ENCODE data around the gene CCSER1.
A peak's percentile ranks its signal among the peaks of the same experiment; 100 is the strongest.

Gene CCSER1

DNA sequence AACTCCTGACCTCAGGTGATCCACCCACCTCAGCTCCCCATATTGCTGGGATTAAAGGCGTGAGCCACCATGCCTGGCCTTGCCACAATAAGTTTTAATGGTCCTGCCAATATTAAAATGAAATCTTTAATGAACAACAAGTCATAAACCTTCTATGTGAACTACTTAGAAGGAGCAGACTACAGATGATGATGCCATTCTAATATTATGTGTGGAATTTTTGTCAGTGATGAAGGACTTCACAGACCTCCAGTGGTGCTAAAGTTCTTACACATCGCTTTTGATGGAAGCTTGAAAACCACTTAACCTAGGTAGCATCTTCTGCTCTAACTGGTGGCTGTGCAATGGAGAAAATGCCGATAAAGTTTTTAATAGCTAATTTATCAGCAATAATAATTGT is 331.4 kb downstream of the CCSER1 start:
- no CpG with 5 or more reads among the region's 3 CpGs for WGBS, 2 donors (ENCODE audit: extremely low coverage in 2 of 2, insufficient read length in 2 of 2, insufficient replicate concordance in 1 of 2)
- no peak overlapping the region for H3K4me3 ChIP-seq (ENCODE audit: low read length in 2 of 2)

DNA sequence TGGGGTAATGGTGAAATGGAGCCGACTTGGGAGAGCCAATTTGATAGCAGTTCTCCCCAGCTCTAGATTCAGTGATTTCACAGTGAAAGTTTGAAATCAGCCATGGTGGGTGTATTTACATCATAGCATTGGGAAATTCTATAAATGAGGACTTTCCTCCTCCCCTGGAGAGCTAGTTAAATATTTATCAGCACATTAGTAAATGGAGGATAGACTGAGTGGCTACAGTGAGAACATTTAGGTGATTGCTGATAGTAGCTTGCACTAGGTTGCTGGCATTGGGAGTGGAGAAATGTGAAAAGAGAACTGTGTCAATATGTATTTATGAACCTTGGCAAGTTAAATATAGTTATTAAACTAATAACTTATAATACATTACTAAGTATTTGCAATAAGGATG is 347.3 kb downstream of the CCSER1 start:
- no peaks in the 10 kb centered on the region for H3K9me3 ChIP-seq (replicated peaks in 1 of 2; ENCODE audit: control insufficient read depth in 2 of 2, insufficient read depth in 1 of 2, low read depth in 1 of 2, low read length in 2 of 2)
- no peak overlapping the region for H2BK5ac ChIP-seq (ENCODE audit: low read length)
- no peak overlapping the region for H3K4ac ChIP-seq (ENCODE audit: low read length)
- H3K18ac ChIP-seq (ENCODE audit: low read length) = no peak overlapping the region
- no peak overlapping the region for H2AFZ ChIP-seq (ENCODE audit: low read length)
- WGBS, 2 donors (ENCODE audit: extremely low coverage in 2 of 2, insufficient read length in 2 of 2, insufficient replicate concordance in 1 of 2) = no CpG with 5 or more reads among the region's 1 CpG
- H2BK120ac ChIP-seq (ENCODE audit: low read depth, low read length) = no peak overlapping the region
- H4K91ac ChIP-seq (ENCODE audit: low read depth, low read length, poor library complexity) = no peak overlapping the region
- no peak overlapping the region for H2BK12ac ChIP-seq (ENCODE audit: low read length)
- H3K79me1 ChIP-seq (ENCODE audit: low read depth, low read length) = no peaks in the 10 kb centered on the region
- H3K27ac ChIP-seq (replicated peaks; ENCODE audit: low read length) = no peak overlapping the region
- H2BK15ac ChIP-seq (ENCODE audit: low read length) = no peak overlapping the region
- H3K27me3 ChIP-seq (ENCODE audit: control insufficient read depth in 3 of 3, insufficient read depth in 3 of 3, low read depth in 1 of 3, low read length in 3 of 3) = no peaks in the 10 kb centered on the region
- H3K4me3 ChIP-seq (ENCODE audit: low read length in 2 of 2) = no peak overlapping the region
- no peak overlapping the region for H3K4me2 ChIP-seq (ENCODE audit: insufficient read depth, low read length, poor library complexity, severe bottlenecking)
- H3K36me3 ChIP-seq (replicated peaks in 1 of 2; ENCODE audit: control insufficient read depth in 2 of 2, insufficient read depth in 2 of 2, low read length in 2 of 2) = no peaks in the 10 kb centered on the region
- no peak overlapping the region for H3K9ac ChIP-seq (ENCODE audit: low read depth, low read length, poor library complexity)
- H3K4me1 ChIP-seq (ENCODE audit: control insufficient read depth in 2 of 2, insufficient read depth in 1 of 2, low read depth in 1 of 2, low read length in 2 of 2) = no peaks in the 10 kb centered on the region
- no peak overlapping the region for H4K8ac ChIP-seq (ENCODE audit: low read depth, low read length)
- no peak overlapping the region for H3K14ac ChIP-seq (ENCODE audit: low read length)
- H2AK5ac ChIP-seq (ENCODE audit: low read depth, low read length) = no peak overlapping the region
- no peak overlapping the region for H3K23ac ChIP-seq (ENCODE audit: low read depth, low read length, poor library complexity)
- no peak for DNase-seq (ENCODE audit: low spot score)

More for the DNA sequence above, 331.4 kb downstream of the CCSER1 start:
- Histone ChIP-seq H3K4ac (ENCODE audit: low read length) (no peak overlapping the region), H3K27me3 (ENCODE audit: control insufficient read depth in 3 of 3, insufficient read depth in 3 of 3, low read depth in 1 of 3, low read length in 3 of 3) (no peaks in the 10 kb centered on the region), H3K9me3 (replicated peaks in 1 of 2; ENCODE audit: control insufficient read depth in 2 of 2, insufficient read depth in 1 of 2, low read depth in 1 of 2, low read length in 2 of 2) (peaks cover 0 to 3% of the 10 kb centered on the region in 2 donors), H4K8ac (ENCODE audit: low read depth, low read length) (no peak overlapping the region), H3K36me3 (replicated peaks in 1 of 2; ENCODE audit: control insufficient read depth in 2 of 2, insufficient read depth in 2 of 2, low read length in 2 of 2) (no peaks in the 10 kb centered on the region), H2BK5ac (ENCODE audit: low read length) (no peak overlapping the region), H3K79me1 (ENCODE audit: low read depth, low read length) (no peaks in the 10 kb centered on the region), H3K9ac (ENCODE audit: low read depth, low read length, poor library complexity) (no peak overlapping the region), H2BK12ac (ENCODE audit: low read length) (no peak overlapping the region), H4K91ac (ENCODE audit: low read depth, low read length, poor library complexity) (no peak overlapping the region), H2BK15ac (ENCODE audit: low read length) (no peak overlapping the region), H2AK5ac (ENCODE audit: low read depth, low read length) (no peak overlapping the region), H3K14ac (ENCODE audit: low read length) (no peak overlapping the region), H3K23ac (ENCODE audit: low read depth, low read length, poor library complexity) (no peak overlapping the region), H3K4me1 (ENCODE audit: control insufficient read depth in 2 of 2, insufficient read depth in 1 of 2, low read depth in 1 of 2, low read length in 2 of 2) (no peaks in the 10 kb centered on the region), H3K18ac (ENCODE audit: low read length) (no peak overlapping the region), H3K27ac (replicated peaks; ENCODE audit: low read length) (no peak overlapping the region), H3K4me2 (ENCODE audit: insufficient read depth, low read length, poor library complexity, severe bottlenecking) (no peak overlapping the region), H2BK120ac (ENCODE audit: low read depth, low read length) (no peak overlapping the region), H2AFZ (ENCODE audit: low read length) (no peak overlapping the region)
- DNase-seq (ENCODE audit: low spot score) = no peak

DNA sequence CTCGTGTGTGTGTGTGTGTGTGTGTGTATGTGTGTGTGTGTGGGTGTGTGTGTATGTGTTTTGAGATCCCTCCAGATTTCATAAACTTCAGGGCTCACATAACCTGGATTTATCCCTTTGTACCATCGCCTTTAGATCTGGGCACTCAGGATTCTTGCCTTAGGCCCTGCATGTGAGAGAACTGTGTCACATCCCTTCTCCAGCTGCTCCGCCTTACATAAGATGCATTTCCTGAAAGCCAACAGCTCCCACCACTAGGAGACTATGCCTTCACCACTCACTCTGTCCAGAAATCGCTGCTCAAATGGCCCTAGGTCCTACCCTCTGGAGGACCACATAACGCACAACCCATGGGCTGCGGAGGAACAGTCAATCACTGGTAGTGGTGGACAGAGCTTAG is 348.8 kb downstream of the CCSER1 start:
- DNase-seq (ENCODE audit: low spot score) = no peak
- Histone ChIP-seq H3K79me1 (ENCODE audit: low read depth, low read length) (no peaks in the 10 kb centered on the region), H3K9me3 (replicated peaks in 1 of 2; ENCODE audit: control insufficient read depth in 2 of 2, insufficient read depth in 1 of 2, low read depth in 1 of 2, low read length in 2 of 2) (no peaks in the 10 kb centered on the region), H3K23ac (ENCODE audit: low read depth, low read length, poor library complexity) (no peak overlapping the region), H2BK5ac (ENCODE audit: low read length) (no peak overlapping the region), H2AK5ac (ENCODE audit: low read depth, low read length) (no peak overlapping the region), H2BK15ac (ENCODE audit: low read length) (no peak overlapping the region), H3K27me3 (ENCODE audit: control insufficient read depth in 3 of 3, insufficient read depth in 3 of 3, low read depth in 1 of 3, low read length in 3 of 3) (no peaks in the 10 kb centered on the region), H3K9ac (ENCODE audit: low read depth, low read length, poor library complexity) (no peak overlapping the region), H3K4me2 (ENCODE audit: insufficient read depth, low read length, poor library complexity, severe bottlenecking) (no peak overlapping the region), H3K4me3 (ENCODE audit: low read length in 2 of 2) (peak overlapping the region in 1 of 2 donors; percentile 30), H3K27ac (replicated peaks; ENCODE audit: low read length) (no peak overlapping the region), H2BK12ac (ENCODE audit: low read length) (no peak overlapping the region), H3K4me1 (ENCODE audit: control insufficient read depth in 2 of 2, insufficient read depth in 1 of 2, low read depth in 1 of 2, low read length in 2 of 2) (no peaks in the 10 kb centered on the region), H4K91ac (ENCODE audit: low read depth, low read length, poor library complexity) (no peak overlapping the region), H4K8ac (ENCODE audit: low read depth, low read length) (no peak overlapping the region), H3K18ac (ENCODE audit: low read length) (no peak overlapping the region), H3K36me3 (replicated peaks in 1 of 2; ENCODE audit: control insufficient read depth in 2 of 2, insufficient read depth in 2 of 2, low read length in 2 of 2) (no peaks in the 10 kb centered on the region), H3K14ac (ENCODE audit: low read length) (no peak overlapping the region), H3K4ac (ENCODE audit: low read length) (no peak overlapping the region), H2BK120ac (ENCODE audit: low read depth, low read length) (no peak overlapping the region), H2AFZ (ENCODE audit: low read length) (no peak overlapping the region)
- no CpG with 5 or more reads among the region's 6 CpGs for WGBS, 2 donors (ENCODE audit: extremely low coverage in 2 of 2, insufficient read length in 2 of 2, insufficient replicate concordance in 1 of 2)

DNA sequence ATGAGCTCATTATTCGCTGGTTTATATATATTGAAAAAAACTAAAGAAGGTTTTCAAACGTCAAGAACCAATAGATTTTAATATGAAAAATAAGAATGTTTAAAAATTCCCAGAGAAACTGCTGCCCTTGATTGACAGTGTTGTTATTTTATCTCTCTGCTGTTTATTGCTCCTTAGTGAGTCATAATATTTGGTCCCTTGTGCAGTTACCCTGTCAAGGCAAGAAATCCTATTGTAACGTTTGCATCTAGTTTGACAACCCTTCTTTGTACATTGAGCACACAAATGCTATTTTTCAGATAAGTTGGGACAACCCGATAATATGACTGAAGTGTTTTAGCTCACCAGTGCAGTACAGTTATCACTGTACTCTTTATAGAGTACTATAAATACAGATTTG is 349.4 kb downstream of the CCSER1 start:
- no peak overlapping the region for H3K4me2 ChIP-seq (ENCODE audit: insufficient read depth, low read length, poor library complexity, severe bottlenecking)
- no peak overlapping the region for H2BK120ac ChIP-seq (ENCODE audit: low read depth, low read length)
- H2BK12ac ChIP-seq (ENCODE audit: low read length) = no peak overlapping the region
- no peak overlapping the region for H3K14ac ChIP-seq (ENCODE audit: low read length)
- no peak overlapping the region for H4K8ac ChIP-seq (ENCODE audit: low read depth, low read length)
- no peak overlapping the region for H3K23ac ChIP-seq (ENCODE audit: low read depth, low read length, poor library complexity)
- H4K91ac ChIP-seq (ENCODE audit: low read depth, low read length, poor library complexity) = no peak overlapping the region
- H3K9ac ChIP-seq (ENCODE audit: low read depth, low read length, poor library complexity) = no peak overlapping the region
- no peaks in the 10 kb centered on the region for H3K79me1 ChIP-seq (ENCODE audit: low read depth, low read length)
- no peak overlapping the region for H2AFZ ChIP-seq (ENCODE audit: low read length)
- no peak overlapping the region for H3K27ac ChIP-seq (replicated peaks; ENCODE audit: low read length)
- DNase-seq (ENCODE audit: low spot score) = no peak
- H3K18ac ChIP-seq (ENCODE audit: low read length) = no peak overlapping the region
- no peaks in the 10 kb centered on the region for H3K36me3 ChIP-seq (replicated peaks in 1 of 2; ENCODE audit: control insufficient read depth in 2 of 2, insufficient read depth in 2 of 2, low read length in 2 of 2)
- H3K4ac ChIP-seq (ENCODE audit: low read length) = no peak overlapping the region
- no CpG with 5 or more reads among the region's 4 CpGs for WGBS, 2 donors (ENCODE audit: extremely low coverage in 2 of 2, insufficient read length in 2 of 2, insufficient replicate concordance in 1 of 2)
- H2BK5ac ChIP-seq (ENCODE audit: low read length) = no peak overlapping the region
- H3K27me3 ChIP-seq (ENCODE audit: control insufficient read depth in 3 of 3, insufficient read depth in 3 of 3, low read depth in 1 of 3, low read length in 3 of 3) = no peaks in the 10 kb centered on the region
- H3K4me1 ChIP-seq (ENCODE audit: control insufficient read depth in 2 of 2, insufficient read depth in 1 of 2, low read depth in 1 of 2, low read length in 2 of 2) = no peaks in the 10 kb centered on the region
- H3K4me3 ChIP-seq (ENCODE audit: low read length in 2 of 2) = no peak overlapping the region
- H2AK5ac ChIP-seq (ENCODE audit: low read depth, low read length) = no peak overlapping the region
- no peaks in the 10 kb centered on the region for H3K9me3 ChIP-seq (replicated peaks in 1 of 2; ENCODE audit: control insufficient read depth in 2 of 2, insufficient read depth in 1 of 2, low read depth in 1 of 2, low read length in 2 of 2)
- H2BK15ac ChIP-seq (ENCODE audit: low read length) = no peak overlapping the region
